Gastroesophageal sphincter (tissue), 4 donors: Measurements from ENCODE around the gene TRIO. TPM values are rescaled to one million over a fixed set of nuclear protein-coding genes. Genes with fewer than 3 reads are reported as not detected.

Source experiments
- ATAC-seq: fragments of 150-250 bp; one replicate; pipeline ENCODE4 v1.9.1; 2016; ENCODE audit warnings: mild to moderate bottlenecking, moderate library complexity
- H3K27ac ChIP-seq, 4 donors: fragments of 200-600 bp; sonication (generic) in 3 of 4; 1 replicate in 3 of 4; 2 replicates in 1 of 4; pipeline ENCODE4 v1.5.1; 2016 to 2019
- H3K27me3 ChIP-seq: fragments of 200-600 bp; sonication (generic); one replicate; pipeline ENCODE4 v1.5.1; 2019
- H3K36me3 ChIP-seq, 2 donors: fragments of 200-600 bp; sonication (generic); one replicate each; pipeline ENCODE4 v1.5.1; 2019; ENCODE audit warnings: control low read depth in 1 of 2
- H3K4me1 ChIP-seq, 3 donors: fragments of 200-600 bp; sonication (generic); 1 replicate in 2 of 3; 2 replicates in 1 of 3; pipeline ENCODE4 v1.5.1; 2016 to 2019; ENCODE audit warnings: control low read depth in 2 of 3
- H3K4me3 ChIP-seq, 2 donors: fragments of 200-600 bp; sonication (generic); one replicate each; pipeline ENCODE4 v1.5.1; 2019; ENCODE audit warnings: mild to moderate bottlenecking in 1 of 2, moderate library complexity in 1 of 2
- H3K9me3 ChIP-seq, 3 donors: fragments of 200-600 bp; sonication (generic); one replicate each; pipeline ENCODE4 v1.5.1; 2017 to 2019; ENCODE audit warnings: control low read depth in 2 of 3
- CTCF ChIP-seq, 4 experiments: fragments of 200-600 bp in 2 of 4; fragments of 450-650 bp in 2 of 4; sonication (generic) in 1 of 4; IDR thresholded peaks; one replicate each; pipeline ENCODE4 v1.5.1; 2017 to 2019; ENCODE audit warnings: antibody characterized with exemption in 4 of 4, mild to moderate bottlenecking in 2 of 4, moderate library complexity in 2 of 4
- EP300 ChIP-seq: sonication (generic); formaldehyde crosslinking; IDR thresholded peaks from one replicate; pipeline ENCODE4 v1.6.1; 2017; ENCODE audit warnings: antibody characterized with exemption, mild to moderate bottlenecking
- POLR2A ChIP-seq, 2 donors: fragments of 450-650 bp; IDR thresholded peaks; one replicate each; pipeline ENCODE4 v1.6.1; 2017; ENCODE audit warnings: antibody characterized with exemption in 2 of 2, mild to moderate bottlenecking in 2 of 2, moderate library complexity in 1 of 2
- POLR2AphosphoS5 ChIP-seq: sonication (generic); formaldehyde crosslinking; IDR thresholded peaks from one replicate; pipeline ENCODE4 v1.6.1; 2017; ENCODE audit warnings: antibody characterized with exemption
- WGBS, 2 donors: methylation state at CpG; one replicate each; pipeline ENCODE4 v1.1.5; 2018; ENCODE audit warnings: low coverage in 1 of 2; 5-methylcytosine and 5-hydroxymethylcytosine counted together
- total RNA-seq, 4 donors: library from RNA; depleted of rRNA; stranded (reverse); fragments of >200 nt; gene quantifications; one replicate each; pipeline ENCODE4 v1.1.0, GENCODE V29; 2016

The TRIO gene
- total RNA-seq, 4 donors from 2014 or later = 69.2 to 257 (median 172) TPM

- WGBS, 2 donors = 28 to 50% methylated on average over 2 of the region's 2 CpGs
- no peaks in the 10 kb centered on the region for H3K9me3 ChIP-seq
- no peak for TF ChIP-seq POLR2A (IDR thresholded peaks at IDR 0.05)
- no peak for ATAC-seq
- H3K36me3 ChIP-seq = no peaks in the 10 kb centered on the region
- H3K4me1 ChIP-seq = peaks cover 7 to 96% (median 43%) of the 10 kb centered on the region in 3 donors
- H3K4me3 ChIP-seq = no peak overlapping the region
- H3K27me3 ChIP-seq = no peaks in the 10 kb centered on the region
- H3K27ac ChIP-seq = peak overlapping the region in 1 of 4 donors; percentile 14
Observed at GRCh38 chr5:14260637-14261036, 117.5 kb downstream of the TRIO start.

GRCh38 chr5:14261235-14261634 is 118.1 kb downstream of the TRIO start:
- H3K27ac ChIP-seq = peak overlapping the region in 1 of 4 donors; percentile 14
- WGBS, 2 donors = 57 to 59% methylated on average over 3 to 4 of the region's 5 CpGs
- no peak for ATAC-seq
- H3K9me3 ChIP-seq = no peaks in the 10 kb centered on the region
- TF ChIP-seq POLR2A (IDR thresholded peaks at IDR 0.05) (no peak), CTCF (IDR thresholded peaks at IDR 0.05) (no peak), POLR2AphosphoS5 (no peak)
- no peaks in the 10 kb centered on the region for H3K36me3 ChIP-seq
- H3K27me3 ChIP-seq = no peaks in the 10 kb centered on the region
- H3K4me3 ChIP-seq = no peak overlapping the region
- peaks cover 7 to 96% (median 41%) of the 10 kb centered on the region in 3 donors for H3K4me1 ChIP-seq

GRCh38 chr5:14261856-14262611 is 118.9 kb downstream of the TRIO start:
- no peak overlapping the region for H3K27ac ChIP-seq
- H3K27me3 ChIP-seq = no peaks in the 10 kb centered on the region
- 82 to 92% methylated on average over 7 to 11 of the region's 12 CpGs for WGBS, 2 donors
- H3K36me3 ChIP-seq = no peaks in the 10 kb centered on the region
- no peaks in the 10 kb centered on the region for H3K9me3 ChIP-seq
- TF ChIP-seq POLR2AphosphoS5 (no peak), POLR2A (IDR thresholded peaks at IDR 0.05) (no peak), CTCF (IDR thresholded peaks at IDR 0.05) (no peak), EP300 (no peak)
- no peak for ATAC-seq
- peaks cover 7 to 96% (median 35%) of the 10 kb centered on the region in 3 donors for H3K4me1 ChIP-seq
- H3K4me3 ChIP-seq = no peak overlapping the region

- ATAC-seq = no peak
- 100% methylated on average over 1 of the region's 1 CpG; no CpG with 5 or more reads in 1 of the 2 donors for WGBS, 2 donors
- no peaks in the 10 kb centered on the region for H3K36me3 ChIP-seq
- peaks cover 11 to 96% (median 24%) of the 10 kb centered on the region in 3 donors for H3K4me1 ChIP-seq
- TF ChIP-seq POLR2A (IDR thresholded peaks at IDR 0.05) = no peak
- no peak for TF ChIP-seq EP300
- H3K4me3 ChIP-seq = no peak overlapping the region
- H3K9me3 ChIP-seq = no peaks in the 10 kb centered on the region
- no peaks in the 10 kb centered on the region for H3K27me3 ChIP-seq
- H3K27ac ChIP-seq = peak overlapping the region in 1 of 4 donors; percentile 2
Observed at GRCh38 chr5:14263113-14263512, 120.0 kb downstream of the TRIO start.

- 48 to 63% methylated on average over 2 of the region's 2 CpGs for WGBS, 2 donors
- Histone ChIP-seq H3K27me3 (no peaks in the 10 kb centered on the region), H3K9me3 (no peaks in the 10 kb centered on the region), H3K27ac (peak overlapping the region in 1 of 4 donors; percentile 52), H3K4me1 (peaks cover 17 to 96% (median 22%) of the 10 kb centered on the region in 3 donors), H3K4me3 (no peak overlapping the region), H3K36me3 (no peaks in the 10 kb centered on the region)
- no peak for ATAC-seq
- TF ChIP-seq POLR2A (IDR thresholded peaks at IDR 0.05) (no peak), POLR2AphosphoS5 (no peak), EP300 (no peak), CTCF (IDR thresholded peaks at IDR 0.05) (no peak)
Observed at GRCh38 chr5:14263699-14264098, 120.6 kb downstream of the TRIO start.
